ENCODE measurements around the gene HORMAD2.
"Not testable (repeated sequence)": the region's sequence is repeated elsewhere in the genome, so short reads cannot be mapped to it uniquely, and the experiment has no call there.

Gene HORMAD2

GRCh38 chr22:30212363-30212995 lies 132.2 kb downstream of the HORMAD2 start:
- peak; percentile 99 for FAIRE-seq

GRCh38 chr22:30212996-30213441 lies 132.8 kb downstream of the HORMAD2 start:
- no peak for FAIRE-seq

- no peak for FAIRE-seq
These were observed 134.6 kb downstream of the HORMAD2 start for GRCh38 chr22:30214703-30215407.

- FAIRE-seq: not testable (repeated sequence)
These were observed 136.0 kb downstream of the HORMAD2 start for GRCh38 chr22:30216272-30216671.

- no peak for FAIRE-seq
These were observed 136.4 kb downstream of the HORMAD2 start for GRCh38 chr22:30216710-30217109.

GRCh38 chr22:30217698-30218560 lies 137.7 kb downstream of the HORMAD2 start:
- FAIRE-seq: peak; percentile 27

GRCh38 chr22:30219049-30219654 lies 138.9 kb downstream of the HORMAD2 start:
- FAIRE-seq: peak; percentile 70

GRCh38 chr22:30219668-30220278 lies 139.5 kb downstream of the HORMAD2 start:
- no peak for FAIRE-seq

GRCh38 chr22:30220338-30221012 lies 140.2 kb downstream of the HORMAD2 start:
- no peak for FAIRE-seq

GRCh38 chr22:30221121-30221992 lies 141.1 kb downstream of the HORMAD2 start:
- FAIRE-seq: peak; percentile 63

GRCh38 chr22:30222321-30222720 lies 142.1 kb downstream of the HORMAD2 start:
- no peak for FAIRE-seq

- no peak for FAIRE-seq
These were observed 143.0 kb downstream of the HORMAD2 start for GRCh38 chr22:30223303-30223702.

GRCh38 chr22:30224161-30224857 lies 144.0 kb downstream of the HORMAD2 start:
- no peak for FAIRE-seq

- no peak for FAIRE-seq
These were observed 145.1 kb downstream of the HORMAD2 start for GRCh38 chr22:30225220-30225927.

GRCh38 chr22:30226192-30226832 lies 146.0 kb downstream of the HORMAD2 start:
- peak; percentile 39 for FAIRE-seq
